GM19438 (cell line): ENCODE measurements around the gene TMEM108.

Experiments used
- ATAC-seq: cut with Tn5 transposase; IDR thresholded peaks from one replicate; pipeline ENCODE4 v1.9.1; 2021; ENCODE audit warnings: low read depth; ENCODE audit not compliant: unreplicated experiment

The TMEM108 gene

DNA sequence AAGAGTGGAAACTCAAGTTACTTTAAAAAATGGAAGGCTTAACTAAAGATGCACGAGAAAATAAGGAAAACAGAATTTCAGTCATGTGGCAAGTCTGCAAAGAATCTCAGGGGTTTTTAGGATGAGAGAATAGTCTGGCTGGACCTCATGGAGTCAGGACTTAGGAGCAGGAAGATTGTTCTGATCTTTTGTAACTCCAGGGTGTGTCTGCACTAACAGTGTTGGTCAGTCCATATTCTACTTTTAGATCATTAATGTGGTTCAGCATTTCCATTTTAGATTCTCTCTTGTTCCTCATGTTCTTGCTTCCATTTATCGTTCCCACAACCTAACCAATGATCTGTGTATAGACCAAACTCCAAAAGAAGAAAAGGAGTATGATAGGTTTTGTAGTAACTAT, 15.3 kb downstream of the TMEM108 start:
- ATAC-seq, result no peak

DNA sequence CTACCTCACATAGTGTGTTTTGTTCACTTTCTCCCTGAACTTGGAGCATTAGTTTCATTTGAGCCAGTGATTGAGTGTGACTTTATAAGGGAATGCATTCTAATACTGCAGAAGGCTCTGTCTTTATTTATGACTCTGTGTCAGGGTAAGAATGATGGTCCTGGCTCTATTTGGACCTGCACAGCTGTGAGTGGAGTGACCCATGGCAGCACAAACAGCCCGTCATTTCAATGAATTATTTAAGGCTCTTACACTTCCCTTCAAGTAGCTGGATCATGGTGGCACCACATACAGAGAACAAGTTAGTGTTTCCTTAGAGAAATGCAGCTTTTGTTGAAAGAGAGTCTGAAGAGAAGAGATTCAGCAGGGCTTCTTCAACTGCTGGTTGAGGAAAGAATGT, 16.4 kb downstream of the TMEM108 start:
- no peak for ATAC-seq

DNA sequence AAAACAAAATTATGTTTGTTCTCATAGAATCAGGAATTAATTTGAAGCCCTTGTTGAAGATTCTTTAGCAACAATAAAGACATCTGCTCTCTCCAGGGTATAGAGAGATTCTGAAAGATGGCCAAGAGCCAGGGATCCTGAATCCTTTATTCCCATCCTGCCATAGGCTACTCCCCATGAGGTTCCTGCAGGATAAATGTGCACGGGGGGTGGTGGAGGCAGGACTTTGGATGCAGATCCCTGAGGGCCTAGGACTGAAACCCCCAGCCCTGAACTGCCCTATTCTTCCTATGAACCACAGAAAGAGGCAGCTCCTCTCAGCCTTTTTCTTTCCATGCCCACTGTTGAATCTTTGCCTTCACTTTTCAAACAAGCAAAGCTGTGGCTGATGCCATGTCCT, 17.1 kb downstream of the TMEM108 start:
- no peak for ATAC-seq

DNA sequence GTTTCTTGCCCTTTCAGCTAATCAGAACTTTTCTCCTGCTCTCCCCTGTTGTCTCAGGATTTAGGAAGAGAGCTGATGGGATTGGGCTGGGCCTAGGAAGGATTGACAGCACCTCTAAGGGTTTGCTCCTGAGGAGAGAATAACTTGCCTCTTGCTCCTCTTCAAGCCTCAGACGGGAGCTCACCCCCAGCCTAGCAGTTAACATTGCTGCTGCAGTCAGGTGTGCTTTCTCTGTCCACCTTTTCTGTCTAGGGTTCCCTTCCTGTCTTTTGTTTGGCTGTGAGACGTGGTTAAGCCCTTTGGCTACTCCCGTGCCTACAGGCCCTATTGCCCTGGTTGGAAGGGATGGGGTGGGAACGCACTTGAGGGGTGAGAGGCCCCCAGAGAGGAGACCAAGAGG, 20.1 kb downstream of the TMEM108 start:
- no peak for ATAC-seq

DNA sequence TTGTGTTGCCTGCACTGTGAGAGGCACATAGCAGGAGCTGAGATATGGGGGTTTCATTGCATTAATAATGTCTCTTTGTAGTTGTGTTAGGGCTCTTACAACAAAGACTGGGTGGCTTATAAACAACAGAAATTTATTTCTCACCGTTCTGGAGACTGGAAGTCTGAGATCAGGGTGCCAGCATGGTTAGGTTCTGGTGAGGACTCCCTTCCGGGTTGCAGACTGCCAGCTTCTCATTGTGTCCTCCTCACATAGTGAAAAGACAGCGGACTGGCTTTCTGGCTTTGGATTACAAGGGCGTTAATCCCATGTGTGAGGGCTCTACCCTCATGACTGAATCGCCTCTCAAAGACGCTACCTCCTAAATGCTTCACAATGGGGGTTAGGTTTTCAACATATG, 20.6 kb downstream of the TMEM108 start:
- no peak for ATAC-seq

DNA sequence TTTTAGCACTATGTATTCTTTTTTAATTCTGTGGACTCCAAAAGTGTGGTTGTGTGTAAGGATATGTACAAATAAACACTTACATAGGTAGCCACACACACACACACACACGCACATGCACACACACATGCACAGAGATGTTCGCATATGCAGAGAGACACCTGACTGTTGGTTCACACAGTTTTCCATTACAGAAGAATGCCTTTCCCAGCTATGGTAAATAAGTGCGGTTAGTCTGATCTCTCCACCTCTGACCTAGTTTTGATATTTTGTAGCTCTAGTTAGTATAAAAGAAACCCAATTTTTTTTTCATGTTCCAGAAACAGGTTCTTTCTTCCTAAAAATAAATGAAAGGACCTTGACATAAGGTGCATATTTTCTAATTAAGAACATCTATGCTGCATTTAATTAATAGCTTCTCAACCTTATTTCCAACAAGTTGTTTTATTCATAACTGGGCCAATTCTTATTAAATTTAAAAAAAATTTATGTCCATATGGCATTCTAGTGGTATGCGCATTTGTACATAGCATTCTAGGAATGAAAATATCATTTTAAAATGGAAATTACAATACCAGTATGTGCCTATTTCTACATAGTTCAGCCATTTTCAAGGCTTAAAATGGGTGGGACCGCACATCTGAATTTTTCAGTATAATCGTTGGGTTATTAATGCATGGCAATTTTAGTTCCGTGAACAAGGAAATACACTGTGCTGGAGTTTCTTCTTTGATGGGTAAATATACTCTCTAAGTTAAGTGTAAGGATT, 27.2 kb downstream of the TMEM108 start:
- ATAC-seq, result no peak

DNA sequence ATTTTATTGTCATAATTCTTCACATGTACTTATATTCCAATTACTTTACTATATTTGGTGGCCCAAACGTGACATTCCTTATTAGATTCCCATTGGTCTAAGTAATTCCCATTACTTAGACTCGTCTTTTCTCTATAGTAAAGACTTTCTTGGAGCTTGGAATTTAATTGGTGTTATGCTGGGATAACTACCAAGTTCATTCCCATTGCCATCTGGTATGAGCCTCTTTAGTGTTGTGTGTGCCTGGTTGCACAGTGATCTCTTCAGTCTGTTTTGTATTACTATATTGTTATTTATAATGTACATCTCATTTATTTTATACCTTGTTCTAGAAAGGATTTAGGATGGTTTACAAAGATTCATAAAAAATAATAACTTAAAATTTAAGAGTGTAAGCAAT, 27.8 kb downstream of the TMEM108 start:
- no peak for ATAC-seq

DNA sequence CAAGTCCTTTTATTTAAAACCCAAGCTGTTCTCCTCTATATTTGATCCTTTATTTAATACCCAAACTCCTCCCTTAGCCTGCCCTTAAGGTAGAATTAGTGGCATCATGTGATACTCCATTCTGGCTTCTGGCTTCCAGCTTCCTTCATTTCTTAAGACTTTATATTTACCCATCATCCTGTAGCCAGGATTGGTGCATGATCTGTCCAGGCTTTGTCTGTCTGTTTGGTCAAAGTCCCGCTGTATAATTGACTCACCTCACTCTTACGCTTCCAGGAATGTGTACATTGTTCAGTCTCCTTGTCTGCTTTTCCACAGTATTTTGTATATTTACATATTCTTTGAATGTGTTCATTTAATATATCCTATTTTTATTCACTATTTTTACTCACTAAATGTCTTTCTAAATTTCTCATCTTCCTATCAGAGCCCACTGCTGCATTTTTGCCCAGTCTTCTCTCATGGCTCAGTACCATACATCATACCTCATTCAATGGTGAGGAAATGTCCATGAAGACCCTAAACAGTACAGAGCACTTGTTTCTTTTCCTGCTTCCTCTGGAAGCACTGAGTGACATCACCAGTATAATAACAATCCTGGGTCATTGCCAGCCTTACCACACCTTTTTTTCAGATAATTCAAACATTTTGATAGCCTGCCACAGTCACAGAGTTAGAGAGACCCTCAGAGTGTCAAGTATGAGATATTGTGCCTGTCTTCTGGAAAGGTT, 31.5 kb downstream of the TMEM108 start:
- ATAC-seq, result no peak

DNA sequence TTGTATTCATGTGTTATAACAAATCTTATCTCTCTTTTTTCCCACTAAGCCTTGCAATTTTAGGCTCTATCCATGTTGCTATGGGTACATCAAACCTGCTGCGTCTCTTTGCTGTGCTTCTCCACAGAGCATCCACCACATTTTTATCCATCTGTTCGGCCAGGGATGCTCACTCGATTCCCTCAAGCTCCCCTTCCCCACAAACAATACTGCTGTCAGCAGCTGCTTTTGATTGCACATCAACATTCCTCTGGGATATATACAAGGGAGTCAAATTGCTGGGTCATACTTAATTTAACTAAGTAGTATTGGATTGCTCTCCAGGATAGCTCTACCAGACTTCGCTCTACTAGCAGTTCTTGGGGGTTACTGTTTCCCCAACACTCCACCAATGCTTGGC, 36.8 kb downstream of the TMEM108 start:
- ATAC-seq, result no peak

DNA sequence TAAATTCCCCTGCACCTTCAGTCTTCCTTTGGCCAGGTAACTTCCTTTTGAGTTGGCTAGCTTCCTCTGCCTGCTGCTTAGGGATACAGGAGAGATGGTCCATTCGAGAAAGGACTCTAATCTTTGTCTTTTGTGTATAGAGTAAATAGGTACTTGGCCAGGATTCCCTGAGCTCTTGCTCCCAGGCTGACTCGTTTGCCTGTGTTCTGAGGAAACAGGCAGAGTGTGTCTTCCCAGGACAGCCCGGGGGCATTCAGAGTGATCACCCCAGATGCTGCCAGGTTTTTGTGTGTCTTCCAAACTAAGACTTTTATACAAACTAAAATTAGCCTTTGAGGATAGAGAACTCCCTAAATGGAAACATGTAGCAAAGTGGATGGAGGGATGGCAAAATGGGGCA, 39.5 kb downstream of the TMEM108 start:
- no peak for ATAC-seq

DNA sequence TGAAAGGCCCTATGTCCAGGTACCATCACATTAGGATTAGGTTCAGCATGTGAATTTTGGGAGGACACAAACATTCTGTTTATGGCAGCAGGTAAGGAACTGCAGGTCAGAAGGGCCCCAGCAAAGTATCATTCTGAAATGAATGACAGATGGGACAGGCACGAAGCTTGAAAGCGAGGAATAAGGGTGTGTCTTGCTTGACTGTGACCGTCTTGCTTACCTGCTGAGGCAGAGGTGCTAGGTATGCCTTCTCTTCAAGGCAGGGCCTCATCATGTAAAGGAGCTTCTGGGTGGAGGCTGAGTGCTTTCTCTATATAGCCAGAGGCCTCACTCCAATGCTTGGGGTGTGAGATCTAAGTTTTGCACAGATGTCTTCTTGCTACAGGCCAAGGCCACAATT, 41.4 kb downstream of the TMEM108 start:
- ATAC-seq, result no peak

DNA sequence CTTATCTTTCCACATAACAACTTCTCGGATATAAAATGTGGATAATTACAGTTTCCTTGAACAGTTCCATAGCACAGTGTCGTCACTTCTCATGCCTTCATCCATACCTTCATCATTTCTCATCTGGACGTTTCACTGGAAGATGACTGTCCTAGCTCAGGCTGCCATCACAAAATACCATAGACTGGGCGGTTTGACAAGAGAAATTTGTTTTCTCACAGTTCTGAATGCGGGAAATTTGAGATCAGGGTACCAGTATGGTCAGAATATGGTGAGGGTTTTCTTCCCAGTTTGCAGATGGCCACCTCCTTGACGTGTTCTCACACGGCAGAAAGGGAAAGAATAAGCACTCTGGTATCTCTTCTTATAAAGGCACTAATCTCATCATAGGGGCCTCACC, 42.8 kb downstream of the TMEM108 start:
- no peak for ATAC-seq

DNA sequence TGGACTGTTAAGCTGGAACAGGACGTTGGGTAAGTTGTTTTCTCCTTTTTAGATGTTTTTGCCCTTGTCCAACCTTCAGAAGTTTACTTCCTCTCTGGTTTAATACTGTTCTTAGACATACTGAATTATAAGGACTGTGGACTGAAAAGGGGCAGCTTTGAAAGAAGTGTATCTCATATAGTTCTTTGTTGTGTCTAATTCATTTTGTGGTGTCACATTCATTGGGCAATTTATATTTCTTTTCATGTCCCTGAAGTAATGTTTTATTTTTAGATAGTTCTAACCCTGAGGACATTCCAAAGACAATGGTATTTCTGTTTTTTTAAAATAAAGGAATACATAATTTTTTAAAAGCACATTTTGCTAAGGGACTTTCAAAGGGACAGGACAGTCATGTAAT, 45.2 kb downstream of the TMEM108 start:
- ATAC-seq, result no peak

DNA sequence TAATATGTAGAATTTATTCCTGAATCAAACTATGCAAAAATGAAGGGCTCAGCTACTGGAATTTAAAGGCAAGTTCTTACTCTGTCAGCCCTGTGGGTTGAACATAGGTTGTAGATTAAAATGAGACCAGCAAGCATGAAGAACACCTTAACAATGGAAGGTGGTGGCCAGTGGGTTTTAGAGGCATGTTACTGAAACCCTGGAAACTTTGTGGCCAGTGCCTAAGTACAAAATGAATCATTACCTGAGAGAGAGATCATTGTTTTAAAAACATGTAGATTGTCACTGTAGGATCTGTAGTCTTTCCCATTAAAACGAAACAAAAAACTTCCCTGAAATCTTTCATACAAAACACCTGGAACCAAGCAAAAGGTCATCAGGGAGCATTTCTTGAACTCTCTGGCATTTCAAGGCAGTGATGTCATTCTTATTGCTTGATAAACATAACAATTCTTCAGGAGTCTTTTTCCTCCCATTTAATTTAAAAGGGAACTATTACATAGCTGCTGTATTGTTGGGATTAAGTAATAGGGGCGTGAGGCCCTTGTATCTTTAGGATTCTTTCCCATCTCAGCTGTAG, 51.8 kb downstream of the TMEM108 start:
- ATAC-seq, result no peak

DNA sequence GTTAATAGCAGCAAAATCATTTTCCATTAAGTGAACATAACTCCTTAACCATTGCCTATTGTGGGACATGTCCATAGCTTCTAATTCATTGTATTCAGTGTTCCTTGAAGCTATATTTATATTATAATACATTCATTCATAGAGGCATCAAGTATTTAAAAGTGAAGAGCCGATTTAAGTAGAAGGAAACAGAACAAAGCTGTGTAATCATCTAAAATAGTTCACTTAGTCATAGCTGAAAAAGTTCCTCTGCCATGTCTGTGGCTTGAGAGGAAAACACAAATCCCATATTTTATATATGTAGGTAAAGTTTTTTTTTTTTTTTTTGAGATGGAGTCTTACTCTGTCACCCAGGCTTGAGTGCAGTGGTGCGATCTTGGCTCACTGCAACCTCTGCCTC, 54.5 kb downstream of the TMEM108 start:
- ATAC-seq, result no peak

DNA sequence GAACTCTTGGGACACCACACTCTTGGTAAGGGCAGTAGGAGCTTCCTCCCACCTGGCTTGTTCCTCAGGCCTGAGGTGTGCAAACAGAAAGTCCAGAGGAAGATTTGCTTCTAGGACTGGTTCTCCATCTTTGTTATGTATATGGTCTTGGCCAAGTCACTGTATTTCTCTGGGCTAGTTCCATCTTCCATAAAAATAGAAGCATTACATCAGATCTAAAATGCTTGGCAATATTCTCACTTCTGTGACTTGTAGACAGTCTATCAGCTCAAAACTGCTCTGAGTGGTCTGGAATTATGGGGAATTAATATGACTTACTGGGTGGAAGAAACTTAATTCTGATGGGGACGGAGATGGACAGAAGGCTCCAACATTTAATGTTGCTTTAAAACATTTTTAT, 55.2 kb downstream of the TMEM108 start:
- ATAC-seq, result no peak

DNA sequence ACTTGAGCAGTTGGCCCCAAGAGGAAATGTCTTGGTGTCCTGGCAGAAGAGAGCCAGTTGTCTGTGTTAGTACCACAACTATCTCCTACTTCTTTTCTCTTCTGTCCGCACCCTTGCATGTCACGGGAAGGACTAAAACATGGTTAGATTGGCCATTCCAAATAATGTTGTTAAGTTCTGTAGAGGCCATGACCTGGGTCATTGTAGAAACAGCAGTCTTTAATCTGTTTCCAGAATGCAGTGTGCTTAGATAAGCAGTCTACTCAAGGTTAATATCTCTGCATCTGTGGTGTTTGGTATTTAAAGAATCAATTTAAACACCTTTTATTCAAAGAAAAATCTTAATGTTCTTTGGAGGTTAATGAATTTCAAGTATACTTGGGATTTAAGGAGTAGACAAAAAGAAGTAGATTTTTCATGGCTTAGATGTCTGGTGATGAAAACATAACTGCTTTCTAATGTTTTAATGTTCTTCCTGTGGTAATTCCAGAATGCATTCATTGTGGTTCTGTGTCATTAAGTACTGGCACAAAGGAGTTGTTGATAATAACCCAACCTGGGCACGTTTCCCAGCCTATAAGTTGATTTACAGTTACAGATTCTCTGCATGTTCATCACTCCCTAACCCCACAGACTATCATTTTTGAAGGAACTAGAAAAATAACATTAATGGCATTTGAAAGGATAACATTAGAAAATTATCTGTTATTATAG, 58.9 kb downstream of the TMEM108 start:
- no peak for ATAC-seq

DNA sequence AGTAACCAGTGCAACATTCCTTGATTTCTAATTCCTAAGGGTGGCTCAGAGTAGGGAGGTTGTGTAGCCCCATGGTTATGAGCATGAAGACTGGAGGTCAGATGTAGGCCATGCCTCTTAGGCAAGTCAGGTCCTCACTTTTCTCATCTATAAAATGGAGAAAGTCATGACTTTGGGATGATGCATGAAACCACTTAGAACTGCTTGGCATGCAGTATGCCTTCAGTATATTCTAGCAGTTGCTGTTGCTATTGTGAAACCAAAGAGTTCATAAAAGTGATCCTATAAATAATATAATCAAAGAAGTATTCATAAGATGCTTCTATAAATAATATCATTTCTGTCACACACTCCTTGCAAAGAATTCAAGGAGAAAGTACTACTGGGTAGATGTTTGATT, 65.5 kb downstream of the TMEM108 start:
- ATAC-seq, result no peak

DNA sequence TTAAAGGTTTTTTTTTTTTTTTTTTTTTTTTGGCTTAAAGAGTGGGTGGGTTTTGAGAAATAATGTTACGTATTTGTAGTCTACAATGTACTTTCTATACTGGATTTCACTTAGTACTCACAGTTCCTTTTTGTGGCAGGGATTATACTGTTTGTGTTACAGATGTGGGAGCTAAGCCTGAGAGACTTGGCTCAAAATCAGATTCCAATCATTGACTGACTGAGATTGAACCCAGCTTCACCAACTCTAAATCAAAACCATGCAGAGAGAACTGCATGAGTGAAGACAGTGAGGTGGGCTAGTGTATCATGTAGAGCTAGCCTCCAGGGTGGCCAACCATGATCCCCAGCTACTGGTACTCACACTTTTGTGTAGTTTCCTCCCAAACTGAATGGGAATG, 68.0 kb downstream of the TMEM108 start:
- ATAC-seq, result no peak

DNA sequence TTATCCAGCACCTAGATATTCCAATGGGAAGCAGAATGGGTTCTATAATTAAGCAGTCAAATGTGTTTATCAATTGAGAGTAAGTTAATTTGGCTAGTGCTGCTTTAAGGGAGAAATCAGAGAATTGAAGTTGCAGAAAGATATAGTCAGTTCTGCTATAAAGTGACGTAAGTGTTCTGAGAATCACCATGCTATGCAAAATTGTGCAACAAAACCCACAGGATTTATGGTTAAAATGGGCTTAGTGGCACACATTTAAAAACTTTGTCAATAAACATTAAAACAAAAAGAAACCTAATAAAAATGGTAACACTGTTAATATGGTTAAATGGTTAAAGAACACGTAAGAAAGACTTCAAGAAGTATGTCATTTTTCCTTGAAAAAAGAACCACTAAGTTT, 74.5 kb downstream of the TMEM108 start:
- no peak for ATAC-seq

DNA sequence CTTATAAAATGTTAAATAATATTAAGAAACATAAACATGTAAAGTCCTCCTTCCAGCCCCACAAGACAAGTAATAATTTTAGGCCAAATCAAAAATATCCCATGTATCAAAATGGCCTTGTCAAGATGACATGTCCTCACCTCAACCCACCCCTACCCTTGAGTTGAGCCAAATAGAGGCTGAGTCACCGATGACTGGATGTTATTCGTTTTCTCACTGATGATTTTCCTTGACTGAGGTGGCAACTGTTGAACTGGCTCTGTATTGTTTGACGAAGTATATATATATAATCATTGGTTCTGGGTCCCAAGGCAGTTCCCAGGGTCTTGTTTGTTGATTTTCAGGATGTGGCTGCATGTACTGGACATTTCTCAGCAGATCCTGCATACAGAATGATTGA, 75.3 kb downstream of the TMEM108 start:
- no peak for ATAC-seq
